A204.1 (cell line): ENCODE measurements around the gene CMSS1.
A peak's percentile ranks its signal among the peaks of the same experiment; 100 is the strongest.

Source experiments
- FAIRE-seq: peaks from 2 replicates; lab custom pipeline; 2012; peaks lifted over from hg19 to GRCh38; lab: Jason Lieb, UNC

Gene CMSS1

DNA sequence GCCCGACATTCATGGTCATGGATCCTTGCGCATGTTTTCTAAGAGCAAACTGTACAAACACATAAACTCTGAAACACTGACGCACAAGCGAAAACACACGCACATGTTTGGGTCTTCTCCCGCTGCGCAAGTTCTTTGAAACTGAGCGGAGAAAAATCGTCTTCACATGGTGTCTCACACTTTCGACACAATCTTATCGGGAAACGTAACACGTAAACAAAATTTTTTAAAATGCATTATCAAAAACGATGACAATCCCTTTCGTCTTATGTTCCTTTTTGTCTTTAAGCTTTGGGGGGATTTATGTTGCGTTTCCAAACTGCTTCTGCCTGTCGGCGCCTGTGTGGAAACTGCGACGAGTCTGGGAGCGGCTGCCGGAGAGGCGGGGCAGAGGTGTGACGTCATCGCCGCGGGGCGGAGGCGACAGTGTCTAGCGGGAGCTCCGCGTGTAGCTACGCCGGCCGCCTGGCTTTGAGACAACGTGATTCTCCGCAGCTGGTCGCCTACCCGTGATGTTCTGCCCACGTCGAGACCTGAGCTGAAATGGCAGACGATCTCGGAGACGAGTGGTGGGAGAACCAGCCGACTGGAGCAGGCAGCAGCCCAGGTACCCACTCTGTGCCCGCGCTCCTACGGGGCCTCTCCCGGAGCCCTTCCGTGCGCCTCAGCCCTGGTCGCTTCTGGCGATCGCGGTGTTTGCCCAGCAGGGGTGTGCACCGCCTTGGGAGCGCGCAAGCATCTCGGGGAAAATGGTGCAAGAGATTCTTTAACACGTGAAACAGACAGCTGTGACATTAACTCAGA lies at the start of gene CMSS1:
Gene CMSS1 (plus strand): TSS at position 426 of the 804 bp plus-strand sequence.
- peak; percentile 63 for FAIRE-seq

GRCh38 chr3:99768126-99768525 lies 49.5 kb upstream of the CMSS1 start:
- FAIRE-seq: no peak

DNA sequence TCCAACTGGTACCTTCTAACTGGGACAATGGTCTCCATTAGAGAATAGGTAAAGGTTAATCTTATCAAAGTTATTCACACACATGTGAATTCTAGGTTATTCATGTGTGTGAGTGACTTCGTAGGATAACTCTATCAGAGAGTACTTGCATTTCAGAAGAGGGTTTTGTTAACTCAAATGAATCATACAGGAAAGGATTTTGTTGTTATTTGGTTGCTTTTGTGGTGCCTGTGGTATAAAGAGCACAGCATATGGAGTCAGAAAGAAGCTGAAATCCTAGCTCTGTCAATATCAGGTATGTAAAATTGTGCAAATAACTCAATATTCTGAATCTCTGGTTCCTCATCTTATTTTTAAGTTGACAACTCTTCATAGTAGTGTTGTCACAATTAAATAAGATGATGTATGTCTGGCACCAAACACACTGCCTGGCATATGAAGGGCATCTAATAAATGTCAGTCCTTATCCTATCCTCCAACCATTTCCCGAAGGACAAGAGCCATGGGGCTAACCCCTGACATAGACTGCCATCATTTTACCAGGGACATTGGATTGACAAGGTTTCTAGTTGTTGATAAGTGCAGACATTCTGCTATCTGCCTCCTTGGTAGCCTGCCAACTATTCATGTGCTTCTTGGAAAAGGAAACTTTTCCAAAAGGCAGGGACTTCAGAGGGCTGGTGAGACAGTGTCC lies 48.7 kb upstream of the CMSS1 start:
- FAIRE-seq: no peak

DNA sequence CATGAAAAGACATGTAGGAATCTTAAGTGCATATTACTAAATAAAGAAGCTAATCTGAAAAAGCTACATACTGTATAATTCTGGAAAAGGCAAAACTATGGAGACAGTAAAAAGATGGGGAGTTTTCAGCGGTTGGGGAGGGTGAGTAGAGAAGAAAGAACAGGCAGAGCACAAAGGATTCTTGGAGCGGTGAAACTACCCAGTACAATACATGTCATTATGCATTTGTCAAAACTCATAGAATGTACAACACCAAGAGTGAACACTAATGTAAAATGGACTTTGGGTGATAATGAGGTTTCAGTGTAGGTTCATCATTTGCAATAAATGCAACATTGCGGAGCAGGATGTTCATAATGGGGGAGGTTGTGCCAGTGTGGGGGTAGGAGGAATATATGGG lies 45.5 kb upstream of the CMSS1 start:
- no peak for FAIRE-seq

- no peak for FAIRE-seq
Measured at GRCh38 chr3:99772671-99773070, 45.0 kb upstream of the CMSS1 start.

DNA sequence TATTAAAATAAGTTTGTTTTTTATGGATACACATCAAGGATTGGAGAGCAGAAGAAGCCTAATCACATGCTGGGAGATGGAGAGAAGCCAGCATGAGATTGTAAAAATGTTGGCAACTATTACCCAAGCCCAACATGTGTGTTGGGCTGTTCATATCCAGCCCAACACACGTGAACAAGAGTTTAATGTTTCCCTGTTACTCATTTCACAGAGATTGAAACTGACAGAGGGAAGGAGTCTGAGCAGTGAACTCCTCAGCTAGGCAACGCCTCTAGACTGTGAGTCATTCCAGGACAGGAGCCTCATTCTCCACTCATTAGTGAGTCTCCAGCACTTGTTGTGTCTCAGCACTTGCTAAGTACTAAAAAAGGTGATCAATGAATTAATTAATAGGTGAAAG lies 43.2 kb upstream of the CMSS1 start:
- FAIRE-seq: no peak

GRCh38 chr3:99776516-99777209 lies 41.0 kb upstream of the CMSS1 start:
- FAIRE-seq: no peak

DNA sequence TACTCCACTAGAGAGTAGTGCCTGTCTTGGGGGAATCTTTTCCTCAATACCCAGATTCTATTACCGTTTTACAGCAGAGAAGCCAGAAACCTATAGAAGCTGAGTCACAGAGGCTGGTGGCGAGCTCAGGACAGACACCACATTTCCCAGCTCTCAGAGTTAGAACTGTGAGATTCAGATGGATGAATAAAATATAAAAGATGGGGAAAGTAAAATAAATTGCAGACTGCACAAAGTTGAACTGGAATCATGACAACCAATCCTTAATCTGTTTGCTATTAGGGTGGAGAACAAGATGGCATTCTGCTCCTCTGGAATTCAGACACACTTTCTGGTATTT lies 40.5 kb upstream of the CMSS1 start:
- FAIRE-seq: no peak

DNA sequence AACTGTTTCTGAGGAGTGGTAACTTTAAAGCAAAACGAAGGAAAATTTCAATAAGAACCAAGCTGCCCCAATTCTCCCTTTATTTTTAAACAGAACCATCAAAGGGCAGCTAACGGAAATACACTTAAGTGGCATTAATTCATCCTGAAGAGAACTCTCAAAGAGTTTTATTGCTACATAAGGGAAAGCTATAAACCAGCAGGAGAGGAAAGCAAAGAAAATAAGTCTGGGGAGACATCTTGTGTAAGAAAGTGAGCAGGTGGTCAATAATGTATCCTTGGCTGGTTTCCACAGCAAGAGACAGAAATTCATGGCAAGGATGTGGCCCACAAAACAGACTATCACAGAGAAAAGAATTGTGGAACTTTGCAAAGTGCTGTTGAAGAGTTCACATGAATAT lies 40.0 kb upstream of the CMSS1 start:
- no peak for FAIRE-seq

DNA sequence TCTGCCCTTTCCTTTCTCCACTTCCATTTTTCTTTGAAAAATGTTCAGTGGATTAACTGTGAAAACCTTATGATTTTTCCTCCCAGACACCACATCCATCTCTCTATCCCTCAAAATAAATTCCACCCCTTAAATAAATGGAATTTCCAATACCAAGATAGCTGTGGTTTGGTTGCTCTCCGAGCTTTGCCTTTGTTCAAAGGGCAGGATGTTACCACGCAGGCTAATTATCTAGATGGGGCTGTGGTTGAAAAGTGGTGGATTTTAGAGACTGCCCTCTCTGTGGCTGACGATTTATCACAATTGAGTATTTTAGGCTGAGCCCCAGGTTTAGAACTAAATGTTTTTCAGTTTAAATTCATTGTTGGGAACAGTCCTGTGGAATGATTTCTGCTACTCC lies 36.9 kb upstream of the CMSS1 start:
- FAIRE-seq: no peak

DNA sequence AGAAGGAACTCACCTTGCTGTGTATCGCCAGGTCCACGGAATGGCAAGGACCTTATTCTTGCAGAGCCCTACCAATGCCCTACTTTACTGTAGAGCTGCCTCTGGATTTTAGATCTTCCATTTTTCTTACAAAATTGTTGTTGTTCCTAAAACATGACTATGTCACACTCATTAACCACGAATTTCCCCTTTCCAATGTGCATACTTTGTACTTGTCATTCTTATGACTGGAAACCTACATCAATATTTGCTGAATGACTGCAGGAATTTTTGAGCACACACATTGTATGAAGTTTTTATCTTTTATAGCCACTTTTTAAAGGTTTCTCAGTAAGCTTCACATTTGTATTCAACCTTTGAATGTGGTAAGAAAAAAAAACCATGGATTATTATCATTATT lies 35.9 kb upstream of the CMSS1 start:
- no peak for FAIRE-seq

- FAIRE-seq: no peak
Measured at GRCh38 chr3:99783011-99783573, 34.6 kb upstream of the CMSS1 start.

- no peak for FAIRE-seq
Measured at GRCh38 chr3:99789011-99789721, 28.5 kb upstream of the CMSS1 start.

DNA sequence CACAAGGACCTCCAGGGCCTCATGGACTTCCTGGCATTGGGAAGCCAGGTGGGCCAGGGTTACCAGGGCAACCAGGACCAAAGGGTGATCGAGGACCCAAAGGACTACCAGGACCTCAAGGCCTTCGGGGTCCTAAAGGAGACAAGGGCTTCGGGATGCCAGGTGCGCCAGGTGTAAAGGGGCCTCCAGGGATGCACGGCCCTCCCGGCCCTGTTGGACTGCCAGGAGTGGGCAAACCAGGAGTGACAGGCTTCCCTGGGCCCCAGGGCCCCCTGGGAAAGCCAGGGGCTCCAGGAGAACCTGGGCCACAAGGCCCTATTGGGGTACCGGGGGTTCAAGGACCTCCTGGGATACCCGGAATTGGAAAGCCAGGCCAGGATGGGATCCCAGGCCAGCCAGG lies 23.2 kb upstream of the CMSS1 start:
- no peak for FAIRE-seq

DNA sequence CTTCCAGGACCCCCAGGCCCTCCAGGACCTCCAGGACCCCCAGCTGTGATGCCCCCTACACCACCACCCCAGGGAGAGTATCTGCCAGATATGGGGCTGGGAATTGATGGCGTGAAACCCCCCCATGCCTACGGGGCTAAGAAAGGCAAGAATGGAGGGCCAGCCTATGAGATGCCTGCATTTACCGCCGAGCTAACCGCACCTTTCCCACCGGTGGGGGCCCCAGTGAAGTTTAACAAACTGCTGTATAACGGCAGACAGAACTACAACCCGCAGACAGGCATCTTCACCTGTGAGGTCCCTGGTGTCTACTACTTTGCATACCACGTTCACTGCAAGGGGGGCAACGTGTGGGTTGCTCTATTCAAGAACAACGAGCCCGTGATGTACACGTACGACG lies 22.1 kb upstream of the CMSS1 start:
- FAIRE-seq: no peak

GRCh38 chr3:99799422-99799821 lies 18.2 kb upstream of the CMSS1 start:
- no peak for FAIRE-seq

DNA sequence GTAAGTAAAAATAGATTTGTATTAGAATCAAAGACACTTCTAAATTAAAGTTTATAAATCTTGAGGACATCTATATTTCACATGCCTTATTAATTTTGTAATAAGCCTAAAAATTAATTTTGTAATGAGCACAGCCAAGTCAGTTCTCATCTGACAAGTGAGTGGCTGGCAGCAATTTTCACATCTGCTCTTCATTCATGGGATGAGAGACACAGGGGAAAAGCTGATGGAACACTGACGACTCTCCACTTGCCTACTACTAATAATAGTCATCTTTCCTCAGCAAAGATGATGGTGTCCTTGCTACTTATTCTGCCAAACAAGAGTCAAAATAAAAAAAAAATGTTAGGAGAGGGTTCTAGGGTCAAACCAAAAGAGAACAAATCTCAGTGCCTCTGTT lies 14.4 kb upstream of the CMSS1 start:
- no peak for FAIRE-seq

DNA sequence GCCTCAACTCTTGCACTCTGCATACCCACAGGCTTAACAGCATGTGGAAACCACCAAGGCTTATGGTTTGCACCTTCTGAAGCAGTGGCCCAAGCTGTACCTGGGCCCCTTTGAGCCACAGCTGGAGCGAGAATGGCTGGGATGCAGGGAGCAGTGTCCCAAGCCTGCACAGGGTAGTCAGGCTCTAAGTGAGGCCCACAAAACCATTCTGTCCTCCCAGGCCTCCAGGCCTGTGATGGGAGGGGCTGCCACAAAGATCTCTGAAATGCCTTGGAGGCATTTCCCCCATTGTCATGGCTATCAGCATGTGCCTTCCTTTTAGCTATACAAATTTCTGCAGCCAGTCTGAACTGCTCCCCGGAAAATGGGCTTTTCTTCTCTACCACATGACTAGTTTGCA lies 12.5 kb upstream of the CMSS1 start:
- FAIRE-seq: no peak

GRCh38 chr3:99808163-99808794 lies 9.4 kb upstream of the CMSS1 start:
- no peak for FAIRE-seq

DNA sequence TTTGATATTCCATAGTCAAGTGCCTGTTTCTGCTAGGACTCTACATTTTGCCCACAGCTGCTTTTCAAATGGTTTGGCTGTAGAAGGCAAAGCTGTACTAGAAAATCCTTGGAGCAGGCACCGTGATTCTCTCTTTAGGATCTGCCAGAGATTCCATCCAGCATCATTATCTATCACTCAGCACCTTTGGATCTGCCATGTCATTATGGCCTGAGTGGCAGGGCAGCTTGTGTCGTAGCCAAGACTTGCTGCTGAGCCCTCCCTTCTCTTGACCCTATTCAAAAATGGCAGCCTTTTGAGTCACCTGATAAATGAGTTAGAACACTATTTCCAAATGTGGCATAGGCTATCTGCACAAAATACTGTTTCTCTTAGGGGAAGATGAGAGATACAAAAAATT lies 8.1 kb upstream of the CMSS1 start:
- FAIRE-seq: no peak

DNA sequence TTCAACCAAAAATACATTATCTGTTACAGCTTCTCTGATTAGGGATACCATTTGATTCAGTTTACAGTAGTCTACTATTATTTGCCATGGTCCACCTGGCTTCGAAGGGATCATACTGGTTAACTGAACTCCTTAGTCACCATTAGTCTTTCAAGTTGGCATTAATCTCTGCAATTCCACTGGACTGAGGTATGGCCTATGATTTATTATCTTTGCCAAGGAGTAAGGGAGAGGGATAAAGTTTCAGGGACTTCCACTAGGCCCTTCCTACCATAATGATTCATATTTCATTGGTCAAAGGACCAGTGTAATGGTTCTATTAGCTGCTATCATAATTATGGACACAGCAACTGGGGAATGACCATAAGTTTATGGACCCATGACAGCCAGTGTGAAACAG lies 7.3 kb upstream of the CMSS1 start:
- FAIRE-seq: no peak

GRCh38 chr3:99817047-99817436 lies 620 bp upstream of the CMSS1 start:
- no peak for FAIRE-seq
